EH (cell line): ENCODE measurements around the gene CCDC171.
A peak's percentile ranks its signal among the peaks of the same experiment; 100 is the strongest.
"Not testable (repeated sequence)": the region's sequence is repeated elsewhere in the genome, so short reads cannot be mapped to it uniquely, and the experiment has no call there.

Source experiments
- DNase-seq: peaks from one replicate; pipeline ENCODE4 v3.0.0-alpha.2; 2015; ENCODE audit warnings: low read depth

Gene CCDC171

GRCh38 chr9:15552636-15553527 lies at the start of gene CCDC171:
TSS of gene CCDC171 (plus strand) at chr9:15553043. CDS start at chr9:15564089, 11,046 bp downstream.
- DNase-seq, result peak; percentile 95

GRCh38 chr9:15505921-15506320 lies 46.9 kb upstream of the CCDC171 start:
- DNase-seq, result no peak

GRCh38 chr9:15509931-15510788 lies 42.7 kb upstream of the CCDC171 start:
- DNase-seq, result peak; percentile 35

GRCh38 chr9:15510789-15511575 lies 41.9 kb upstream of the CCDC171 start, which contains the start of gene PSIP1:
TSS of gene PSIP1 (minus strand) at chr9:15510970. CDS start at chr9:15510188, 782 bp downstream.
- peak; percentile 75 for DNase-seq

DNA sequence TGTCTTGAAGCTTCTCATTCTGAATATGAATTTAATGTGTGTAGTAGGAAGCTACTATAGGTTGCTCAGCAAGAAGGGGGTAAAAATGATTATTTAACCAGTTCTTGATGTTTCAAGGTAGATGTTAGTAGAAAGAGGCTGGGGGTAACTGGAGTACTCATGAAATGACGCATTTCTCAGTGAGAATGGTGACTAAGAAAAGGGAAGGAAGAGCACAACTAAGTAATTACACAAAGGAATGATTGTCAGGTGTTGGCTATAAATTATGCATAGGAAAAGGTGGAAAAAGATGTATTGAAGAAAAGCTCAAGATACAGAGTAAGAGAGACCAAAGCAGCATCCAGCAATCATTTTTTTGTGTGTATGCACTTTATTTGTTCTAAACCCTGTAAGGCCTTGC lies 40.6 kb upstream of the CCDC171 start:
- no peak for DNase-seq

- DNase-seq, result no peak
Observed at GRCh38 chr9:15512889-15513288, 40.0 kb upstream of the CCDC171 start.

GRCh38 chr9:15513335-15513734 lies 39.5 kb upstream of the CCDC171 start:
- peak; percentile 36 for DNase-seq

DNA sequence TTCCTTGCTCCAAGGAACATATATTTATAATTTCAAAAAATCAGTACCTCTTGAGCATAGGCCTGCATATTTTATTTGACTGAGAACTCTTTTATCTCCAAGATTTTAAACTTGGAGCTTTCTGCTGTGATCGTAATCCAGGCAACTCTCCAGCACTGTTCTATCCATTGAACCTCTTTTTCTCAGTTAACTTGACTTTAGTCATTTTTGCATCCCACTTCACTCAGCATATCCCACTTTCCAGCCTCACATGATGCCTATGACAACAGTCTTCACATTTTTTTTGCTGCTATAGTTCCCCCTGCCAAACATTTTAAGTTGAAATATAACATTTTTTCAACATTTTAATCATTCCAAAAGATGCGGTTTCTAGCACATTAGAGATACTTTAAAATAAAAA lies 33.0 kb upstream of the CCDC171 start:
- DNase-seq, result no peak

- DNase-seq, result no peak
Observed at GRCh38 chr9:15521254-15521653, 31.6 kb upstream of the CCDC171 start.

- DNase-seq, result no peak
Observed at GRCh38 chr9:15522130-15522755, 30.6 kb upstream of the CCDC171 start.

DNA sequence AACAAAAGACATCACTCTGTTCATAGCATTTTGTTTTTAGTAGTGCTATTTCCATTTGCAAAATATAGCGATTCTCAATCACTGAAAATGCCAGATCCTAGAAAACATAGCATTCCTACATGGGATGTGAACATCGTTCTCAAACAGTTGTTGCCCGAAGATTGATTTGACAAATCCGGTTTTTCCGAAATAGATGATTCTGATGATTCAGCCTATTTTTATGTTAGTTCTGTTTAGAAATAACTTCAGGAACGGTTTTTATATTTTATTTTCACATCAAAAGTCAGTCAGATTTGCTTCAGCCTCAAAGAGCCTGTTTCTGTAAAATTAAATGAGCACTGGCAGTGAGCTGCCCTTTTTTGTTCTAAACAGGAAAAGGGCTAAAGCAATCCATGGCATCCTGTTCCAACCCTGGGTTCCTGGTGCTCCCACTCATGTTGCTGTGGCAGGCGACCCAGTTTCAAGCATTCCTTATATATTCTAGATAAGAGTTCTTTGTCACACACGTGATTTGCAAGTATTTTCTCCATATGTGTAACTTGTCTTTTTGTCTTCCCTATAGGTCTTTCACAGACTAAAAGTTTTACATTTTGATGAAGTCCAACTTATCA lies 27.9 kb upstream of the CCDC171 start:
- no peak for DNase-seq

DNA sequence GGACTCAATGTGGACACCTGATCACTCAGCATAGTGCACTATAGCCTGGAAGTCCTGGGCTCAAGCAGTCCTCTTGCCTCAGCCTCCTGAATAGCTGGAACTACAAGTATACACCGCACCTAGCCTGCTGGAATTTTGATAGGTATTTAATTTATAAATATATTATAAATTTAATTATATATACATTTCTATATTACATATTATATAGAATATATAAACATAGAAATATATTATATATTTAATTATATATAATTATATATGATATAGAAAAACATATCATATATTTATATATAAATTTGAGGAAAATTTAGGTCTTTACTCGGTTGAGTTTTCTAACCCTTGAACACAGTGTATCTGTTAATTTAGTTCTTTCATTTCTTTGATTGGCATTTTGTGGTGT lies 26.9 kb upstream of the CCDC171 start:
- DNase-seq, result no peak

GRCh38 chr9:15527035-15527434 lies 25.8 kb upstream of the CCDC171 start:
- DNase-seq, result not testable (repeated sequence)

DNA sequence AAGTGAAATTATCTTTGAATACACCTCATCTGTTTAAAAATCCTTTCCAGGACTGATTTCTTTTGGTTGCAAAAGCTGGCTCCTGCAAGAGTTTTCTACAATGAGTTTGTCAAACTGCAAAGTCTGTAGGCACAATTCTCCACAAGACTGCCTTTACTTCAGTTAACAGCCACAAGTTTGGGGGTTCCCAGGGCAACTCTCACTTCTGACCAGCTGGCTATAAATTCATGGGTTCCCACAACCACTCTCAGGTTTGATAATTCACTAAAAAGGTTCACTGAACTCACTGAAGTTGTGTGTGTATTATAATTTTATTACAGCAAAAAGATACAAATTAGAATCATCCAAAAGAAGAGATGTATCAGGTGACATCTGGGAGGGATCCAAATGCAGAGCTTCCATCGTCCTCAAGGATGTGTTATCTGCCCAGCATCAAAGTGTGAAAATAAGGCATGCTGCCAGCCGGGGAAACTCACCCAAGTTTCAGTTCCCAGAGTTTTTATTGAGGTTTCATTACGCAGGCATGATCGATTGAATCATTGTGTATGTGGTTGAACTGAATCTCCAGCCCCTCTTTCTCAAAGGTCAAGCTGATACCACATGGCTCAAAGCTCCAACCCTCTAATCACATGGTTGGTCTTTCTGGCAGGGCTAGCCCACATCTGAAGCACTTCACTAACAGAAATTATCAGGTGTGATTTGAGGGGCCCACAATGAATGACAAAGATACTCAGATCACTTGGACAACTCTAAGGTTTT lies 23.1 kb upstream of the CCDC171 start:
- no peak for DNase-seq

GRCh38 chr9:15531380-15531779 lies 21.5 kb upstream of the CCDC171 start:
- DNase-seq, result no peak

DNA sequence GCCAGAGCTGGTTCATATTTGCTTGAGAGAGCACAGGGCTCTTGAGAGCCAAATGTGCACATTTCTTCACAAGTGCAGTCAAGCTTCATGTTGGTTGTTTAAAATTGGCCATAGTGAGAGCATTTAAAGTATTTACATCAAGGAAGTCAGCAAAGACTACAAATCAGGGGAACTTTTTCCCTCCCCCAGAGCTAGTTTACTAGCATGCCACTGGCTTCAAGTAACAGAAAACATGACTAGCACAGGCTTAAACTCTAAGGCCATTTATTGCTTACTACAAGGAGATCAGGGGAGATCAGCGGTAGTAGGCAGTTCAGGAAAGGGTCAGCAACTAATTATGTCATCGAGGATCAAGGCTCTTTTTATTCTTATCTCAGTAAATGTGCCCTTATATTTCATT lies 11.0 kb upstream of the CCDC171 start:
- DNase-seq, result no peak

DNA sequence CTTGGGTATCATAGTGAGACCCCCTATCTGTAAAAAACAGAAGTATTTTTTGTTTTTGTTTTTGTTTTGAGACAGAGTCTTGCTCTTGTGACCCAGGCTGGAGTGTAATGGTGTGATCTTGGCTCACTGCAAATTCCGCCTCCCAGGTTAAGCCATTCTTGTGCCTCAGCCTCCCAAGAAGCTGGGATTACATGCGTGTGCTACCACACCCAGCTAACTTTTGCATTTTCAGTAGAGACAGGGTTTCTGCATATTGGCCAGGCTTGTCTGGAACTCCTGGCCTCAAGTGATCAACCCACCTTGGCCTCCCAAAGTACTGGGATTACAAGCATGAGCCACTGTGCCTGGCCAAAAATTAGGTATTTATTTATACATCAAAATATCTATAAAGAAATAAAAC lies 10.2 kb upstream of the CCDC171 start:
- no peak for DNase-seq

GRCh38 chr9:15543047-15543813 lies 9.6 kb upstream of the CCDC171 start:
- DNase-seq, result no peak

DNA sequence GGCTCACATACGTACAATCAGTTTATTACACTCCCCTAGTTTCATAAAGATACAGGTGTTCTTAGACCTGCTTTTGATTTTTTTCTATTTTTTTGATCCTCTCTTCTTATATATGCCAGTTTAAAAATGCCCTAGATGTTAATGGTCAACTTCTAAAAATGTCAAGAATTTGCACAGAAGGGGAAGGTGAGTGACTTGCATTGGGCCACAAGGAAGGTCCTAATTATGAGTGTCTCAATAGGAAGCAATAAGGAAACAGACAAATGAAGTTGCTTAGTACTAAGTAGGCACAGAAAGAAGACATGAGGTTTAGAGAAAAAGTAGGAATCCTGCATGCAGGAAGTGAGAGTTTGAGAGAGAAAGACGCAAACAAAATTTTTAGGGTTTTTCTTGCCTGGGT lies 3.2 kb upstream of the CCDC171 start:
- DNase-seq, result no peak

- no peak for DNase-seq
Observed at GRCh38 chr9:15553528-15553898, 670 bp downstream of the CCDC171 start.
